HCT116 (cell line): ENCODE measurements around the gene GNA15. TPM values are rescaled to one million over a fixed set of nuclear protein-coding genes. Genes with fewer than 3 reads are reported as not detected.

Experiments used
- ATAC-seq: fragments of 200-7000 bp; cut with Tn5 transposase; 2 replicates; pipeline ENCODE4 v1.9.1; 2020; ENCODE audit warnings: mild to moderate bottlenecking, moderate library complexity
- BruUV-seq: library from RNA; stranded (reverse); fragments of 400-500 nt; replicated peaks from 2 replicates; lab custom pipeline; 2021; lab: Mats Ljungman, UMichigan
- CTCF ChIA-PET: fragments of 300-600 bp; sonication (Branson Sonifier 250); formaldehyde crosslinking; loops from one replicate; lab custom pipeline; 2021; ENCODE audit warnings: antibody characterized with exemption; lab: Charles Lee
- POLR2A ChIA-PET: fragments of 300-600, 350-600 bp; sonication (Branson Sonifier 250); formaldehyde crosslinking; loops from one replicate; lab custom pipeline; 2021; ENCODE audit warnings: antibody characterized with exemption; lab: Charles Lee
- RAD21 ChIA-PET, 2 experiments: fragments of 300-600 bp; sonication (Branson Sonifier 250); formaldehyde crosslinking; loops; one replicate each; lab custom pipeline; 2023; ENCODE audit warnings: low total read pairs in 2 of 2; ENCODE audit not compliant: uncharacterized antibody in 2 of 2, unreplicated experiment in 2 of 2, low non-redundant PET in 1 of 2; lab: Charles Lee
- DNase-seq: peaks from one replicate; pipeline ENCODE4 v3.0.0-alpha.2; 2010; ENCODE audit warnings: low read depth, low spot score
- H2AFZ ChIP-seq: fragments of 200-600 bp; shearing (Covaris generic), sonication (generic); 2 replicates; pipeline ENCODE4 v1.6.1; 2017; ENCODE audit warnings: low read depth, mixed run types, mixed read lengths, antibody characterized with exemption, low read length; ENCODE audit not compliant: poor library complexity, severe bottlenecking
- H3K27ac ChIP-seq: 2 replicates; pipeline ENCODE4 v1.5.1; 2012; ENCODE audit warnings: low read depth, low read length
- H3K27me3 ChIP-seq: fragments of 200-600 bp; sonication (generic); 2 replicates; pipeline ENCODE4 v1.6.1; 2016; ENCODE audit warnings: mixed run types, low read length, mixed read lengths; ENCODE audit not compliant: insufficient read depth
- H3K36me3 ChIP-seq, 2 experiments: fragments of 200-500 bp in 1 of 2; fragments of 200-600 bp in 1 of 2; sonication (Bioruptor generic) in 1 of 2; sonication (generic) in 1 of 2; 2 replicates each; pipeline versions ENCODE4 v1.5.1 to v1.6.1; 2014 to 2016; ENCODE audit warnings: low read length in 2 of 2, inconsistent platforms in 1 of 2, mixed read lengths in 1 of 2, mixed run types in 1 of 2; ENCODE audit not compliant: insufficient read depth in 2 of 2, control insufficient read depth in 1 of 2
- H3K4me1 ChIP-seq, 2 experiments: fragments of 200-600 bp in 1 of 2; sonication (generic) in 1 of 2; 2 replicates each; pipeline versions ENCODE4 v1.5.1 to v1.6.1; 2012 to 2017; ENCODE audit warnings: low read length in 2 of 2, inconsistent platforms in 1 of 2, mild to moderate bottlenecking in 1 of 2, mixed read lengths in 1 of 2, mixed run types in 1 of 2, moderate library complexity in 1 of 2; ENCODE audit not compliant: insufficient read depth in 2 of 2, control insufficient read depth in 1 of 2
- H3K4me2 ChIP-seq: fragments of 200-600 bp; sonication (generic); 2 replicates; pipeline ENCODE4 v1.6.1; 2017; ENCODE audit warnings: mixed run types, low read length, mixed read lengths
- H3K4me3 ChIP-seq, 2 experiments: fragments of 200-600 bp in 1 of 2; sonication (generic) in 1 of 2; replicated peaks in 1 of 2; 2 replicates each; pipeline ENCODE4 v1.5.1; 2011 to 2016; ENCODE audit warnings: low read length in 2 of 2, control low read depth in 1 of 2, low read depth in 1 of 2, mild to moderate bottlenecking in 1 of 2, mixed read lengths in 1 of 2, mixed run types in 1 of 2
- H3K79me2 ChIP-seq: fragments of 200-600 bp; sonication (generic); 2 replicates; pipeline ENCODE4 v1.6.1; 2017; ENCODE audit warnings: mild to moderate bottlenecking, mixed run types, low read length, moderate library complexity, mixed read lengths; ENCODE audit not compliant: insufficient read depth
- H3K9ac ChIP-seq: fragments of 200-600 bp; sonication (generic); 2 replicates; pipeline ENCODE4 v1.6.1; 2016; ENCODE audit warnings: low read length, mixed read lengths
- H3K9me2 ChIP-seq: fragments of 200-600 bp; sonication (generic), shearing (Covaris generic); 2 replicates; pipeline ENCODE4 v1.6.1; 2017; ENCODE audit warnings: mixed run types, mild to moderate bottlenecking, moderate library complexity; ENCODE audit not compliant: insufficient read depth
- H3K9me3 ChIP-seq, 2 experiments: fragments of 200-500 bp in 1 of 2; fragments of 200-600 bp in 1 of 2; sonication (Bioruptor generic) in 1 of 2; sonication (generic) in 1 of 2; 2 replicates each; pipeline ENCODE4 v1.6.1; 2014 to 2017; ENCODE audit warnings: low read length in 2 of 2, mixed read lengths in 2 of 2, inconsistent platforms in 1 of 2, low read depth in 1 of 2, mild to moderate bottlenecking in 1 of 2, mixed run types in 1 of 2, moderate library complexity in 1 of 2; ENCODE audit not compliant: control insufficient read depth in 1 of 2, insufficient read depth in 1 of 2
- H4K20me1 ChIP-seq: fragments of 200-600 bp; sonication (generic), shearing (Covaris generic); 2 replicates; pipeline ENCODE4 v1.6.1; 2017; ENCODE audit warnings: mixed run types, mild to moderate bottlenecking, moderate library complexity; ENCODE audit not compliant: insufficient read depth
- CBX3 ChIP-seq: IDR thresholded peaks from 2 replicates; pipeline ENCODE4 v1.6.1; 2012; ENCODE audit warnings: low read depth
- ELF1 ChIP-seq: IDR thresholded peaks from 2 replicates; pipeline ENCODE4 v1.6.1; 2012; ENCODE audit warnings: low read depth, borderline replicate concordance
- EZH2phosphoT487 ChIP-seq: fragments of 200-600 bp; IDR thresholded peaks from 2 replicates; pipeline ENCODE4 v1.6.1; 2018; ENCODE audit warnings: antibody characterized with exemption, borderline replicate concordance
- FOSL1 ChIP-seq: IDR thresholded peaks from 2 replicates; pipeline ENCODE4 v1.6.1; 2012; ENCODE audit warnings: low read depth
- POLR2A ChIP-seq: IDR thresholded peaks from 2 replicates; pipeline ENCODE4 v1.7.0; 2011; ENCODE audit warnings: borderline replicate concordance; ENCODE audit not compliant: insufficient read depth, insufficient read length; ENCODE audit errors: extremely low read depth
- POLR2AphosphoS5 ChIP-seq: IDR thresholded peaks from 2 replicates; pipeline ENCODE4 v1.6.1; 2011; ENCODE audit warnings: mild to moderate bottlenecking, low read depth, low read length, moderate library complexity
- RAD21 ChIP-seq: IDR thresholded peaks from 2 replicates; pipeline ENCODE4 v1.6.1; 2012; ENCODE audit warnings: low read depth, mild to moderate bottlenecking
- SP1 ChIP-seq: IDR thresholded peaks from 2 replicates; pipeline ENCODE4 v1.6.1; 2012; ENCODE audit warnings: low read depth
- TCF7L2 ChIP-seq: IDR thresholded peaks from 2 replicates; pipeline ENCODE4 v1.7.0; 2011; ENCODE audit warnings: borderline replicate concordance, inconsistent platforms; ENCODE audit not compliant: insufficient read depth, insufficient read length; ENCODE audit errors: extremely low read depth
- ZBTB33 ChIP-seq: IDR thresholded peaks from 2 replicates; pipeline ENCODE4 v1.6.1; 2011; ENCODE audit warnings: mild to moderate bottlenecking, low read length, moderate library complexity; ENCODE audit not compliant: insufficient replicate concordance; ENCODE audit errors: extremely low read depth
- ZNF274 ChIP-seq: fragments of 200-500 bp; sonication (Bioruptor generic); IDR thresholded peaks from 2 replicates; pipeline ENCODE4 v1.6.1; 2014; ENCODE audit warnings: mild to moderate bottlenecking, low read depth, low read length, inconsistent platforms
- intact Hi-C: fragments of 100-400 bp; cut with micrococcal nuclease; formaldehyde crosslinking; loops from 2 replicates; pipeline ENCODE4 v1.10.0; 2022
- total RNA-seq: library from RNA; stranded (reverse); gene quantifications from one replicate; pipeline ENCODE4 v1.2.1, GENCODE V29; 2021; ENCODE audit not compliant: unreplicated experiment
- TF ChIP-seq, protein P1 (sequence below): IDR thresholded peaks from 2 replicates; pipeline ENCODE4 v1.6.1; 2012; ENCODE audit warnings: low read depth

The GNA15 gene
- total RNA-seq, 1 experiment from 2014 or later = 1.5 TPM

DNA sequence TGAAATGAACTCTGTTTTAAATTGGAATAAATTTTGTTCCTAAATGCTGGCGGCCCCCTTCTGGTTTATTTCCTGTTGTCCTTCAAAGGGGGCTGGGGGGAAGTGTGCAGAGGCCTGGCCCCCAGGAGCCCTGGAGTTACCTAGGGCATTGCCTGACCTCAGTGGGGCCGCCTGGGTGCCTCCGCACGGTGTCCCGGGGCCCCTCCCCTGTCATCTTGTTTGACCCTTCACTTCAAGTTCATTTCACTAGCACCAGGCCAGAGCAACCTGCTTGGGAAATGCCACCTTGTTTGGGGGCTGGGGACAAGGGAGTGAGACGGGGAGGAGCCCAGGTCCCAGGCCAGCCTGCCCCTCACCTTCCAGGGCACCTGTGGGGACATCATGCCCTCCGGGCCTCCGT is 11.9 kb upstream of the GNA15 start:
- no TSS peak for BruUV-seq
- no peaks in the 10 kb centered on the region for H3K27me3 ChIP-seq
- no peaks in the 10 kb centered on the region for H3K9me2 ChIP-seq
- no peak overlapping the region for H3K27ac ChIP-seq
- peaks cover 1 to 3% of the 10 kb centered on the region in 2 experiments; a peak in 2 of 4 replicates for H3K4me1 ChIP-seq
- no peaks in the 10 kb centered on the region for H3K9me3 ChIP-seq
- H3K4me2 ChIP-seq = no peak overlapping the region
- H2AFZ ChIP-seq = no peak overlapping the region
- ATAC-seq (no peak), DNase-seq (no peak)
- ChIA-PET POLR2A (no interaction called here), RAD21 (no interaction called here), CTCF (interaction anchor here (1.1 to 2.2 kb wide), 2 partner anchors 16 to 20 kb away, joined by 4 to 8 read pairs; no protein-coding TSS in a partner anchor)
- TF ChIP-seq EZH2phosphoT487 (no peak), SP1 (no peak), POLR2AphosphoS5 (0 out of 2 replicates have a peak, but pooled peaks have one; percentile 13)
- H3K9ac ChIP-seq = no peak overlapping the region
- no peaks in the 10 kb centered on the region for H3K79me2 ChIP-seq
- intact Hi-C loops = no loop called here
- H3K36me3 ChIP-seq = no peaks in the 10 kb centered on the region; a peak in 1 of 4 replicates
- H4K20me1 ChIP-seq = no peaks in the 10 kb centered on the region
- H3K4me3 ChIP-seq = no peak overlapping the region

- no peak for ATAC-seq
- Histone ChIP-seq H3K27ac (no peak overlapping the region), H3K79me2 (no peaks in the 10 kb centered on the region), H4K20me1 (no peaks in the 10 kb centered on the region)
- BruUV-seq = no TSS peak
- no peak for DNase-seq
- intact Hi-C loops = no loop called here
- no peak for TF ChIP-seq POLR2A
- TF ChIP-seq TCF7L2 = no peak
- TF ChIP-seq, protein P1, sequence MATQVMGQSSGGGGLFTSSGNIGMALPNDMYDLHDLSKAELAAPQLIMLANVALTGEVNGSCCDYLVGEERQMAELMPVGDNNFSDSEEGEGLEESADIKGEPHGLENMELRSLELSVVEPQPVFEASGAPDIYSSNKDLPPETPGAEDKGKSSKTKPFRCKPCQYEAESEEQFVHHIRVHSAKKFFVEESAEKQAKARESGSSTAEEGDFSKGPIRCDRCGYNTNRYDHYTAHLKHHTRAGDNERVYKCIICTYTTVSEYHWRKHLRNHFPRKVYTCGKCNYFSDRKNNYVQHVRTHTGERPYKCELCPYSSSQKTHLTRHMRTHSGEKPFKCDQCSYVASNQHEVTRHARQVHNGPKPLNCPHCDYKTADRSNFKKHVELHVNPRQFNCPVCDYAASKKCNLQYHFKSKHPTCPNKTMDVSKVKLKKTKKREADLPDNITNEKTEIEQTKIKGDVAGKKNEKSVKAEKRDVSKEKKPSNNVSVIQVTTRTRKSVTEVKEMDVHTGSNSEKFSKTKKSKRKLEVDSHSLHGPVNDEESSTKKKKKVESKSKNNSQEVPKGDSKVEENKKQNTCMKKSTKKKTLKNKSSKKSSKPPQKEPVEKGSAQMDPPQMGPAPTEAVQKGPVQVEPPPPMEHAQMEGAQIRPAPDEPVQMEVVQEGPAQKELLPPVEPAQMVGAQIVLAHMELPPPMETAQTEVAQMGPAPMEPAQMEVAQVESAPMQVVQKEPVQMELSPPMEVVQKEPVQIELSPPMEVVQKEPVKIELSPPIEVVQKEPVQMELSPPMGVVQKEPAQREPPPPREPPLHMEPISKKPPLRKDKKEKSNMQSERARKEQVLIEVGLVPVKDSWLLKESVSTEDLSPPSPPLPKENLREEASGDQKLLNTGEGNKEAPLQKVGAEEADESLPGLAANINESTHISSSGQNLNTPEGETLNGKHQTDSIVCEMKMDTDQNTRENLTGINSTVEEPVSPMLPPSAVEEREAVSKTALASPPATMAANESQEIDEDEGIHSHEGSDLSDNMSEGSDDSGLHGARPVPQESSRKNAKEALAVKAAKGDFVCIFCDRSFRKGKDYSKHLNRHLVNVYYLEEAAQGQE = no peak
- TF ChIP-seq CBX3 = no peak
- no peak for TF ChIP-seq ZNF274
- no peak for TF ChIP-seq FOSL1
- TF ChIP-seq POLR2AphosphoS5 = no peak
- no peak for TF ChIP-seq RAD21
- TF ChIP-seq ELF1 = no peak
- TF ChIP-seq ZBTB33 = no peak
- TF ChIP-seq, all 23 proteins: peak for 0
- H3K36me3 ChIP-seq = no peaks in the 10 kb centered on the region; a peak in 1 of 4 replicates
- peaks cover 6 to 7% of the 10 kb centered on the region in 2 experiments; a peak in 3 of 4 replicates for H3K4me1 ChIP-seq
- H3K4me2 ChIP-seq = no peak overlapping the region
- RAD21 ChIA-PET = no interaction called here
- no peaks in the 10 kb centered on the region for H3K9me2 ChIP-seq
- POLR2A ChIA-PET = no interaction called here
- H3K9me3 ChIP-seq = no peaks in the 10 kb centered on the region
- no peak overlapping the region for H3K4me3 ChIP-seq
- no peaks in the 10 kb centered on the region for H3K27me3 ChIP-seq
- no peak overlapping the region for H2AFZ ChIP-seq
- no peak overlapping the region for H3K9ac ChIP-seq
- CTCF ChIA-PET = interaction anchor here (1.1 to 2.2 kb wide), 2 partner anchors 16 to 20 kb away, joined by 4 to 8 read pairs; no protein-coding TSS in a partner anchor
Observed at GRCh38 chr19:3124630-3125029, 11.2 kb upstream of the GNA15 start.
